Adipose tissue (tissue), 3 donors: ENCODE data around the gene BMP6. TPM values are rescaled to one million over a fixed set of nuclear protein-coding genes. Genes with fewer than 3 reads are reported as not detected.

Experiments
- H3K27ac ChIP-seq: one replicate; pipeline ENCODE4 v1.5.1; 2013; ENCODE audit warnings: low read depth, low read length
- WGBS, 3 donors: extraction: QIAGEN DNeasy Blood & Tissue Kit; methylation state at CpG; one replicate each; pipeline ENCODE4 v1.1.7; 2013; 5-methylcytosine and 5-hydroxymethylcytosine counted together
- polyA plus RNA-seq, 3 donors: library from polyadenylated mRNA; stranded (reverse); fragments of 200-250 nt; gene quantifications; one replicate each; pipeline ENCODE4 v1.2.3, GENCODE V29; 2013
- donor health status: healthy with polysubstance abuse.
- donor health status: Bipolar disorder and iron deficiency.
- donor health status: healthy.

BMP6 gene
- polyA plus RNA-seq, 3 donors, result 0.83 to 10.1 (median 3.1) TPM

DNA sequence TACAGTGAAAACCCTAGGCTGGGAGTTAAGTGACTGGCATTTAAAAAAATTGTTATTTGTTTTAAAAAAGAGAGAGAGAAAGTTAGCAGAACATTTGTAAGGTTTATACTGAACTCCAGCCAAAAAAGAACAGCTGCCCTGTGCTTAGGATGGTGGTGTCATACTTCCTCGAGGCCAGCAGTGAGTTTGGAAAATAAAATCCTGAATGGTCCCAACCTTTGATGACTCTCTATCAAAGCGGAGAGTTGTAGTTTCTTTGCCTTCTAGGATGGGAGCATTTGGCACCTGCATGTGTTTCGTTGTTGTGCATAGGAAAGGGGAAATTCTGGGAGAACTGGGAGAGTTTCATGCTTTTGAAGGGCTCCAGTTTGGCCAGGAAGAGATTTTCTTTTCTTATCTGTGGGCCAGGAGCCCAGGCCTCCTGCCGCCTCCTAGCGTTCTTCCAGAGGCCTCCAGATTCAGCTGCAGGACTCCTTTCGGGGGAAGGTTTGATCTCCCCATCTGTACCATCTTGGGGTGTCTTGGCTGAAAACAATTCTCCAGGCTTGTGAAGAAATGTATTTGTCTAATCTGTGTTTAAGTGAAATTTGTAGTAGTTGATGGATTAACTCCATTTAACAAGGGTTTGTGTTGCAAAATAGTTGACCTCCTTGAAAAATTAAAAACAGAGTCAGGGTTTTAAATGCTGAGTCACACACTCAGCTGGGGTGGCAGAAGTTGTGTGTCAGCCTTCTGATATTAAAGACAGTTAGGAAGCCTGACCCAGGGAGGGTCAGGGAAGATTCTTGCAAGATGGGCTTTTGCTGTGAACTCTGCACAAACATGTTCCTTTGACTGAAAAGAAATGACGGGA lies 121.3 kb downstream of the BMP6 start:
- WGBS, 3 donors, result 51 to 68% (median 65%) methylated on average over 7 of the region's 7 CpGs

DNA sequence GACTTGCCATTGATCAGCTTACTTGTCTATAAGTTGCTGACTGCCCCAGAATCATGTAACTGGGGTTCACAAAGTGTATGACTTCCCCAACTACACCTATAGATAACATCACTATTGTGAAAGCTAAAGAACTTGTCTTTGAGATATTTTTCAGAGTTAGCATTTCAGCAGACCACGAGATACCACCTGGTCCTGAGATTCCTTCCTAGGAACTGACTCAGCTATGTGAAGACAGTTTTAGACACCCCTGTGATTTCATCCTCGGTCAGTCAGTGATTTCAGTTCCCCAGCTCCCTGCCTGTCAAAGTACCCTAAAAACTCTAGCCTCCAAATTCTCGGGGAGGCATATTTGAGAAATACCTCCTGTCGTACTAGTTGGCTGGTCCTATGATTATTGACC lies 122.3 kb downstream of the BMP6 start:
- 79 to 86% (median 86%) methylated on average over 4 of the region's 4 CpGs for WGBS, 3 donors
- no peak overlapping the region for H3K27ac ChIP-seq

More for the DNA sequence above, 121.3 kb downstream of the BMP6 start:
- no peak overlapping the region for H3K27ac ChIP-seq

DNA sequence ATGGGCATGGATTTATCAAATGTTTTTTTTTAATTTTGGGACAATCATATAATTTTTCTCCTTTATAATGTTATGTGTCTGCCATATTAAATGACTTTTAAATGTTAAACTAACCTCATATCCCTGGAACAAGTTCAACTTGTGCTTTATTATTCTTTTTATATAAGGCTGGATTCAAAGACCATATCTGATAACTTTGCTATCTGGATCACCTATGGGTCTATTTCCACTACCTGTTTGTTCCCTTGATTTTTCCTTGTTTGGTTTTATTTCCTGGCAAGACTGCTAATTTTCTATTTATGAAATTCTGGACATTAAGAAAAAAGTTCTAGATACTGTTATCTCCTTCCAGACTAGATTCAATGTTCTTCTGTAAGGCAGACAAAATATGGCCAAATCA lies 125.9 kb downstream of the BMP6 start:
- no peak overlapping the region for H3K27ac ChIP-seq

DNA sequence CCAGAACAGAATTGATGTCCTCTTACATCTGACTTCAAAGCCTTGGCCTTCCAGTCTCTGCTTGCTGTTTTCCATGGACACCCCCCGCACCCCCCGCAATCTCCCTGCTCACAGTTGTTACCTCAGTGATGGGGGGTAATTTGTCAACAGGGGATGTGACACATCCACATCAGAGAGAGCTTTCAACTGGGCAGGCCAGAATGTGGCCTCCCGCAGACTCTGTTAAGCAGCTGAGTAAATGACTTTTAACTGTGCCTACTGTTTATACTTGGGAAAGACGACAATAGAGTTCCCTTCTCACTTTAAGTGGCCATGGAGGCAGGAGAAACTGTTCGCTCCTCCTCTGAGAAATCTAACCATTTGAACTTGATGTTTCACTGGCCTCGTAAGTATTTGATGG lies 133.7 kb downstream of the BMP6 start:
- 53 to 69% (median 67%) methylated on average over 6 of the region's 6 CpGs for WGBS, 3 donors
- no peak overlapping the region for H3K27ac ChIP-seq

DNA sequence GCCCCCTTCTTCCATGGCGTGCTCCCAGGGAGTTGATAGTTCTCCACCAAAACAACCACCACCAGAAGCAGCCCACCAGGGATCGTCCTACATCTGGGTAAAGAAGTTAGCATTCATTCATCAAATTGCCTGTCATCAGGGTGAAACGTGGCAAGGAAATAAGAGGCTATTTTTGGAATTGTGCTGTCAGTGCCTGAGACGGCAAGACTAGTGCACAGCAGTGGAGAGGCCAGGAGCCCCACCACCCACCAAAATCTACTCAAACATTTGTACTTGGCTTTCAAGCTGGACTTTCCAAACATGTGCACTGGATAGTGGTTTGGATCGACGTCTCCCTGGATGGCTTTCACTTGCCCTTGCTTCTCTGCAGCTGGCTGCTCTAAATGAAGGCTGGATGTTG lies 139.9 kb downstream of the BMP6 start:
- no peak overlapping the region for H3K27ac ChIP-seq
- WGBS, 3 donors, result 56 to 63% (median 61%) methylated on average over 6 of the region's 6 CpGs

DNA sequence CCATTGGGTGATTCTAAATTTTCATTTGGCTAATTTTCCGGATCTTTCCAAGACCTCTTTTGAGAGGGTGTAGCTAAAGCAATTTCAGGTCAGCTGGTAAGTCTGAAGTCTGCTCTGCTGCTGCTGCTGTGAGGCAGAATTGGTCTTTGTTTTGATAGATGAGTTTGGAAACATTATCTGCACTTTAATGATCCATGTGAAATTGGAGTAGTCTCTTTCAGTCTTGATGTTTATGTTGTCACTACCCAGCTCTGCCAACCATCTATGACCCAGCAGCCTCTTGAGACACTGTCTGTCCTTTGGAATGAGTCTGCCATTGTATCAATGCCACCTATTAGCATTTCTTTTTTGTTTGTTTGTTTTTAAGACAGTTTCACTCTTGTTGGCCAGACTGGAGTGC lies 140.6 kb downstream of the BMP6 start:
- H3K27ac ChIP-seq, result no peak overlapping the region
- 83 to 94% (median 89%) methylated on average over 1 of the region's 1 CpG for WGBS, 3 donors

DNA sequence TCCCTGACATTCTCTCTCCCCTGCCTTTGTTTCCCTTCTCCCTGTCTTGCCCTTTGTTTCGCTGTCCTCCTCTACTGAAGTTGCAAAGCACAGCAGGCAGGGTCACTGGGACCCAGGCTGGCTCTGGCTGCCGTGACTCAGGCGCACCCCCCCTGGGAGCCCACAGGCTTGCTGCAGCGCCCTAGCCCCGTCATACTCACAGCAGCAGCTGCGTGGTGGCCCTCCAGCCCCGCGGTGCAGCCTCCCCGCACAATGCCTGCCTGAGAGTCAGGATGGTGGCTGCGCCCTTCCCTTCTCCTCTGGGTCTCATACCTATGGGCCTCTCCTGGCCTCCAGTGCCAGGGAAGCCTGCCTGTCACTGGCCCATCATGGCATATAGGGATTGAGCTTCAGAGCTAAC lies 143.0 kb downstream of the BMP6 start:
- WGBS, 3 donors, result 90 to 96% (median 94%) methylated on average over 10 of the region's 10 CpGs
- no peak overlapping the region for H3K27ac ChIP-seq

DNA sequence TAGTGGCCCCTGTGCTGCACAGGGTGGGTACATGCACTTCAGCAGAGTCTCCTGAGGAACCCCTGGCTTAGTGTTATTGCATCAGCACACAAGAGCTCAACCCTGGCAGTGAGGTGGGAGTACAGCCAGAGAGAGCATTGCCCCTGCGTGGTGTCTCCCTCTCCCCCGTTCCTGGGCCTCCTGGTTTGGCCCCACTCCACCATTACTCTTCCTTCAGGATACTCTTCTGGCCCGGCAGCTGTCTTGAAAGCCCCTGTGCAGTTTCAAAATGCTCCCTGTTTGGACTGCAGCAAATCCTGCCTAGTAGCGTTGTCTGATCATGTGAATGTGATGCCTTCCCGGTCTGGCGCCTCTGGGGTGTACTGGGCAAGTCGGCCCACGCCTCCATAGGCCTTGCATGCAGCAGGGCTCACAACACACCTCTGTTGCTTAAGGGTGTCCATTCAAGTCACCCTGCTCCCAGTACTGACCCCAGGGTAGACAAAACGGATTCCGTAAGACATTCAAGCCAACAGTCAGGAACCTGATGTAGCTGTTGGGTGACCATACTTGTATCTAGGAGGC lies 152.6 kb downstream of the BMP6 start:
- WGBS, 3 donors, result 70 to 89% (median 82%) methylated on average over 10 of the region's 10 CpGs
- no peak overlapping the region for H3K27ac ChIP-seq

DNA sequence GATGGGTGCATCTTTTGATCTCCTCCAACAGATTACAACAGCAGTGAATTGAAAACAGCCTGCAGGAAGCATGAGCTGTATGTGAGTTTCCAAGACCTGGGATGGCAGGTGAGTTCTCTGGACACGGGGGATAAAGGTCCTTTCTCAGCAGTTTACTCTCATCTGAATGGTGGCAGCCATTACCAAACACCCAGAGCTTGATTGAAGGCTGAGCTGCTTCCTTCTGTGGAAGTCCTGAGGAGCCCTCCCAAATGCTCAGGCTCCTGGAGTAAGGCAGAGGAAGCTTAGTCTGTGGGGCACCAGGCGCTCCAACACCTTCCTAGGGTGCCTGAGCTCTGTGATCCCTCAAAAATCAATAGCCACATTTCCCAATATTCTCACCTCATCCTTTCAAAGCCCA lies 153.1 kb downstream of the BMP6 start:
- 91 to 100% (median 97%) methylated on average over 2 of the region's 2 CpGs for WGBS, 3 donors
- no peak overlapping the region for H3K27ac ChIP-seq

DNA sequence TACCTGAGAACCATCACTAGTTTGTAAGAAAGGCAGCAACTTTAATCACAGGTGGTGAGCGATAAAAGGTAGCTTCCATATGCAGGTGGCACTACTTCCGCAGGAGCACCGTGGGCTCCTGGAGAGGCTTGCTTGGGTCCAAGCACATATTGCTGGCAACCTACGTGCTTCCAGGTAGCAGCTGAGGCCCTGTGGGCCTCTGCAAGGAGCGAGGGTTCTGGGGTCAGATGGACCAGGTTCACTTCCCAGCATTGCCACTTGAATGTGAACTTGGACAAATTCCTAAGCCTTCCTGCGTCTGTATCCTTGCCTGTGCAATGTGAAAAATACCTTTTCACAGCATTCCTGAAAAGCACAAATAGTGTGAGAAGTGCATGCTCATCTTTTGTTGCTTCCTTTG lies 153.7 kb downstream of the BMP6 start:
- WGBS, 3 donors, result 93 to 97% (median 95%) methylated on average over 6 of the region's 6 CpGs
- H3K27ac ChIP-seq, result no peak overlapping the region

DNA sequence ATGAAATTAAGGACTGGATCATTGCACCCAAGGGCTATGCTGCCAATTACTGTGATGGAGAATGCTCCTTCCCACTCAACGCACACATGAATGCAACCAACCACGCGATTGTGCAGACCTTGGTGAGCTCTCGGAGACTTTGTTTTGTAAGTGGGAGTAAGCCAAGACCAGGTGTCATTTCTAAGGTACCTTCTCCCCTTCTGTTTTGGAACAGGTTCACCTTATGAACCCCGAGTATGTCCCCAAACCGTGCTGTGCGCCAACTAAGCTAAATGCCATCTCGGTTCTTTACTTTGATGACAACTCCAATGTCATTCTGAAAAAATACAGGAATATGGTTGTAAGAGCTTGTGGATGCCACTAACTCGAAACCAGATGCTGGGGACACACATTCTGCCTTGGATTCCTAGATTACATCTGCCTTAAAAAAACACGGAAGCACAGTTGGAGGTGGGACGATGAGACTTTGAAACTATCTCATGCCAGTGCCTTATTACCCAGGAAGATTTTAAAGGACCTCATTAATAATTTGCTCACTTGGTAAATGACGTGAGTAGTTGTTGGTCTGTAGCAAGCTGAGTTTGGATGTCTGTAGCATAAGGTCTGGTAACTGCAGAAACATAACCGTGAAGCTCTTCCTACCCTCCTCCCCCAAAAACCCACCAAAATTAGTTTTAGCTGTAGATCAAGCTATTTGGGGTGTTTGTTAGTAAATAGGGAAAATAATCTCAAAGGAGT lies 154.2 kb downstream of the BMP6 start:
- WGBS, 3 donors, result 90 to 92% (median 91%) methylated on average over 13 of the region's 13 CpGs
- no peak overlapping the region for H3K27ac ChIP-seq

DNA sequence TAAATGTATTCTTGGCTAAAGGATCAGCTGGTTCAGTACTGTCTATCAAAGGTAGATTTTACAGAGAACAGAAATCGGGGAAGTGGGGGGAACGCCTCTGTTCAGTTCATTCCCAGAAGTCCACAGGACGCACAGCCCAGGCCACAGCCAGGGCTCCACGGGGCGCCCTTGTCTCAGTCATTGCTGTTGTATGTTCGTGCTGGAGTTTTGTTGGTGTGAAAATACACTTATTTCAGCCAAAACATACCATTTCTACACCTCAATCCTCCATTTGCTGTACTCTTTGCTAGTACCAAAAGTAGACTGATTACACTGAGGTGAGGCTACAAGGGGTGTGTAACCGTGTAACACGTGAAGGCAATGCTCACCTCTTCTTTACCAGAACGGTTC lies 154.8 kb downstream of the BMP6 start:
- WGBS, 3 donors, result 91 to 94% (median 92%) methylated on average over 9 of the region's 9 CpGs
- H3K27ac ChIP-seq, result no peak overlapping the region

DNA sequence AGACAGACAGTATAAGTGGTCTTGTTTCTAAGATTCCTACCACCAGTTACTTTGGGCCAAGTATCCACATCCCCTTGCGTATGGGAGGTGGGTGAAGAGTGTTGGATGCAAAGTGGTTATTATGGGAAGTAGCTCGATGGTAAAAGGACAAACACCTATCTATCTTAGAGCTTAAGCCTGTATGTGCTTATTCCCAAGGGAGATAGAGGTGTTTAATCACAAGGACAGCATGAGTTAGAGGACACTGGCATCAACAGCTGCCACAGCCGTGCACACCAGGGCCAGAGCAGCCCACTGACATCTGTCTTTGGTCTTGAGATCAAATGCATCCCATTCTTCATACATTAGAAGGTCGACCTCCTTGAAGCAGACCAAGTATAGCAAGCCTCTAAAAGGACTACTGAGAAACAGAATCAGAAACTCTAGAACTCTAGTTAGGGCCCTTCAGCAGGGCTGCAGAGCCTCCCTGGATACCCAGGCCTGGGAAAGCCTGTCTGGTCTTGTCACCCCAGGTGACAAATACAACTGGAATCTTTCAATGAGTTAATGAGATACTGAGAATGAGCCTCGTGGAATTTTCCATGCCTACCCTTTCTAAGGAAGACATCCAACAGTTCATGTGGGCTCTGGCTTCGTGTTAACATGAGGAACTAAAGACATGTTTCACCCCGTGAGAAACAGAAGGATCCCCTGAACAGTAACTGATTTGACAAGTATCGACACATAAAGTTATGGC lies 156.0 kb downstream of the BMP6 start:
- H3K27ac ChIP-seq, result no peak overlapping the region
- WGBS, 3 donors, result 73 to 92% (median 90%) methylated on average over 8 of the region's 8 CpGs

DNA sequence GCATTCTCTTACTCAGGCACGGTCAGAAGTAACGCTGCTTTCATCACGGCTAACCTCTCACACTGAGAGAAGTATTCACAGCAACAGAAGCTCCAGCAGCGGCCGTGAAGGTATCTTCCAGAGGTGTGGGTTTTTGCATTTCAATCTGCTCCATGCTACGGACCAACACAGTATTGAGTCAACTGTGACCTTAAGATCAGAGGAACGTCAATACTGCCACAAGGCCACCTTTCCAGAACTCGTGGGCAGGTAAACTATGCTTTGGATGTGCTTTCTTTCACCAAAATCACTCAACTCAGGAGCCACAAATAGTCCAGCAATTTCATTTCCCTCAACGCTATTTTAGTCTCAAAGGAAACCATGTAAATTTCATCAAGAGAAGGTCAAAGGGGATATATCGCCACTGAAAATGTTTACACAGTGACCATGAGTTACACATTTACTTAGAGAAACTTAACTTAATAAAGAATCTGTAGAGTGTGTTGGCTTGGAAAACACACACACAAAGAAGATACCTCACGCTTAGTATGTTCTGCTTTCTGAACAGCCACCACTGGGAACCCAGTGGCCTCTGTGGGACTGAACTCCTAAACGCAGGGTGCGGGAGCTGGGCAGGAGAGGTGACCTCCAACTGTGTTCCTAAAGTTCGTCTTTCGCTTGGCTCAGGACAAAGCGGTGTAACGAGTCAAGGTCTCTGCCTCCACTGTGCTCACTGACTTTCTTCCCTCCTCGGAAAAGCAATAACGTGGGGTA lies 156.8 kb downstream of the BMP6 start:
- WGBS, 3 donors, result 65 to 92% (median 92%) methylated on average over 19 of the region's 19 CpGs

DNA sequence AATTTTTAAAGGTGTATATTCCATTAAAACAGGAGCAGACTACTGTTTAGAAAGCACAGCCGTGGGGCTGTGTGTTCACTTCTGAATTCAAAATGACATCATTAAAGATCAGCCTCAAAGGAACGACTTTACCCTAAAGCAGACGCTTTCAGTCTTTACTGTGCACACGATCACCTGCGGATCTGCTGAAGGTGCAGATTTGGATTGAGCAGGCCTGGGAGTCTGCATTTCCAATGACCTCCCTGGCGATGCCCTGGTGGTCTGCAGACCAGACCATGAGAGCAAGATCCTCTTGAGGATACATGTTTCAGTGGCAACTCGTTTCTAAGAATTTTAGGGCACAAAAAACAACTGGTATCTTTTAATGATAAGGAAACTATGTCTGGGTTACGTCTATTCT lies 157.5 kb downstream of the BMP6 start:
- WGBS, 3 donors, result 86 to 92% (median 90%) methylated on average over 8 of the region's 8 CpGs

More for the DNA sequence above, 156.8 kb downstream of the BMP6 start:
- no peak overlapping the region for H3K27ac ChIP-seq

DNA sequence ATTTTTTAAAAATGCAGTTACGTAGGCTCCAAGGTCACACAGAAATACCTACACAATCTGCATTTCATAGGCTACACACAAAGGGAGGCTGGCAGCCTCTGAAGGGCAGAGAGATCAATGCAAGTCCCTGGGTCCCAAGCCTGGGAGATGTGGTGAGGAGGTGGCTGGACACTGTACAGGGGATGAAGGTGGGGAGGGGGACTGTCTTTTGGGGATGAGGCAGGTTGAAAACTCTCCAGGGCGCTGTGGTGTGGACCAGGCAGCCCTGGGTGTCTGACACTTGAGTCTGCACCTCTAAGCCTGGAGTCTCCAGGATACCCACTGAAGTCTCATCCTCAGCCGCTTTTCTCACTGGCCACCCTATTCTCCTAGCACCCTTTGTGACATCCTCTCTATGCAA lies 160.2 kb downstream of the BMP6 start:
- WGBS, 3 donors, result 91 to 98% (median 95%) methylated on average over 3 of the region's 3 CpGs

More for the DNA sequence above, 157.5 kb downstream of the BMP6 start:
- no peak overlapping the region for H3K27ac ChIP-seq

DNA sequence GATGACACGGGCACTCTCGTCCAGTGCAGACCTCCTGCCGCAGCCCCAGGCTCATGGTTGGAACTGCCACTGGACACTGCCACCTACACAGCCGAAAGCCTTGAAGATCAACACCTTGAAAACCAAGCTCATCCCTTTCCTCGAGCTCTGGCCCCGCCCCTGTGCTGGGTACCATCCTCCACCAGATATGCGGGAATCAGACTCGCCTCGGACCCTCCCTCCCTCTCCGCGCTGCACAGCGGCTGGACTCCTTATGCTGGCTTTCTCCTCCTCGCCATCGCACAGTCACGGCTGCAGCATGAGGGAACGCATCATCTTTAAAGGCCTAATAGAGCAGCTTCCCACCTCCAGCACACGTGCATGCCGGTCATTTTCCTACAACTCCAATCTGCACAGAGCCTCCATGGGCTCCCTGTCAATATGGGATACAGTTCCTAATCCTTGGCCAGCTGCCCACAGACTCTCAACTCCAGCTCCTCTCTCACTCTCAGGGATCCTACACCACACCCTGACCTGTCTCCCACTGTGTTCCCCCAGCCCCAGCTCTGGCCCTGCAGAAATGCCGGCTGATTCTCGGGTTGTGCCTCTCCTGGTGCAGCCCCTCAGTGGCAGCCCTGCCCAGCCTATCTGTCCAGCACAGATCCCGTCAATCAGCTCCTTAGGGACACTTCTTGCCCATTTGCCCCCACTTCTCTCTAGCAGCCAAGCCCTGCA lies 161.5 kb downstream of the BMP6 start:
- 94 to 95% (median 94%) methylated on average over 21 of the region's 21 CpGs for WGBS, 3 donors
- H3K27ac ChIP-seq, result no peak overlapping the region

More for the DNA sequence above, 160.2 kb downstream of the BMP6 start:
- no peak overlapping the region for H3K27ac ChIP-seq
